Neural crest cell (in vitro differentiated cells): ENCODE measurements around the gene DHRS7B. TPM values are rescaled to one million over a fixed set of nuclear protein-coding genes. Genes with fewer than 3 reads are reported as not detected.

Experiments
- DNase-seq: peaks from one replicate; pipeline ENCODE4 v3.0.0; 2021; ENCODE audit warnings: low read depth, mixed read lengths, low spot score
- H3K27ac Mint-ChIP-seq: one replicate; pipeline ENCODE4 v1.8.0; 2021; ENCODE audit warnings: mild to moderate bottlenecking, mixed read lengths; ENCODE audit not compliant: unreplicated experiment
- H3K27me3 Mint-ChIP-seq: 2 replicates; pipeline ENCODE4 v1.8.0; 2021; ENCODE audit warnings: low read depth, mild to moderate bottlenecking, mixed read lengths
- H3K36me3 Mint-ChIP-seq: 2 replicates; pipeline ENCODE4 v1.8.0; 2021; ENCODE audit warnings: low read depth, mild to moderate bottlenecking, mixed read lengths
- H3K4me1 Mint-ChIP-seq: 2 replicates; pipeline ENCODE4 v1.8.0; 2021; ENCODE audit warnings: mixed read lengths
- H3K4me3 Mint-ChIP-seq: one replicate; pipeline ENCODE4 v1.8.0; 2021; ENCODE audit warnings: mild to moderate bottlenecking, mixed read lengths
- H3K9me3 Mint-ChIP-seq: 2 replicates; pipeline ENCODE4 v1.8.0; 2021; ENCODE audit warnings: mixed read lengths
- CTCF ChIP-seq: fragments of 200-600 bp; sonication (generic); conservative IDR thresholded peaks from 2 replicates; pipeline ENCODE4 v1.5.0; 2021; ENCODE audit warnings: antibody characterized with exemption, mild to moderate bottlenecking
- total RNA-seq: library from RNA; stranded (reverse); gene quantifications from 2 replicates; pipeline ENCODE4 v1.2.1, GENCODE V29; 2021

DHRS7B gene
- total RNA-seq, 1 donor from 2014 or later = 14.8 TPM

GRCh38 chr17:21085707-21086106 lies 41.1 kb upstream of the DHRS7B start:
- TF ChIP-seq CTCF = no peak
- no peaks in the 10 kb centered on the region for H3K36me3 Mint-ChIP-seq
- no peak for DNase-seq
- no peak overlapping the region for H3K4me3 Mint-ChIP-seq
- H3K27ac Mint-ChIP-seq = no peak overlapping the region
- peaks cover 8% of the 10 kb centered on the region for H3K27me3 Mint-ChIP-seq
- H3K4me1 Mint-ChIP-seq = peaks cover 1% of the 10 kb centered on the region
- H3K9me3 Mint-ChIP-seq = no peaks in the 10 kb centered on the region

GRCh38 chr17:21089145-21089544 lies 37.6 kb upstream of the DHRS7B start:
- no peak overlapping the region for H3K4me3 Mint-ChIP-seq
- H3K27me3 Mint-ChIP-seq = no peaks in the 10 kb centered on the region
- no peak for TF ChIP-seq CTCF
- no peak for DNase-seq
- no peak overlapping the region for H3K27ac Mint-ChIP-seq
- no peaks in the 10 kb centered on the region for H3K9me3 Mint-ChIP-seq
- no peaks in the 10 kb centered on the region for H3K36me3 Mint-ChIP-seq
- H3K4me1 Mint-ChIP-seq = peaks cover 7% of the 10 kb centered on the region

- DNase-seq = no peak
- H3K27me3 Mint-ChIP-seq = no peaks in the 10 kb centered on the region
- H3K9me3 Mint-ChIP-seq = no peaks in the 10 kb centered on the region
- H3K4me3 Mint-ChIP-seq = no peak overlapping the region
- no peak for TF ChIP-seq CTCF
- no peaks in the 10 kb centered on the region for H3K36me3 Mint-ChIP-seq
- H3K4me1 Mint-ChIP-seq = peaks cover 7% of the 10 kb centered on the region
- H3K27ac Mint-ChIP-seq = no peak overlapping the region
Observed at GRCh38 chr17:21089933-21090901, 36.5 kb upstream of the DHRS7B start.

GRCh38 chr17:21090902-21091618 lies 35.7 kb upstream of the DHRS7B start:
- no peak for DNase-seq
- Mint-ChIP-seq H3K36me3 (no peaks in the 10 kb centered on the region), H3K4me3 (no peak overlapping the region), H3K9me3 (no peaks in the 10 kb centered on the region), H3K27me3 (no peaks in the 10 kb centered on the region), H3K27ac (no peak overlapping the region), H3K4me1 (peaks cover 7% of the 10 kb centered on the region)
- TF ChIP-seq CTCF = no peak

- Mint-ChIP-seq H3K27me3 (peaks cover 3% of the 10 kb centered on the region), H3K9me3 (no peaks in the 10 kb centered on the region), H3K4me3 (no peak overlapping the region), H3K27ac (no peak overlapping the region), H3K36me3 (no peaks in the 10 kb centered on the region), H3K4me1 (peaks cover 18% of the 10 kb centered on the region)
- TF ChIP-seq CTCF = no peak
- no peak for DNase-seq
Observed at GRCh38 chr17:21094298-21094704, 32.5 kb upstream of the DHRS7B start.
